HEK293T (cell line): Measurements from ENCODE around the gene ZFR2.
A peak's percentile ranks its signal among the peaks of the same experiment; 100 is the strongest.

Source experiments
- CTCF ChIA-PET: fragments of 350-600 bp; formaldehyde crosslinking; extraction: SDS; loops from one replicate; lab custom pipeline; 2021; ENCODE audit warnings: antibody characterized with exemption, inconsistent platforms; lab: Yijun Ruan, JAX
- POLR2A ChIA-PET: fragments of 350-600 bp; formaldehyde crosslinking; extraction: SDS; loops from one replicate; lab custom pipeline; 2020; ENCODE audit warnings: antibody characterized with exemption, inconsistent platforms; lab: Yijun Ruan, JAX
- DNase-seq: peaks from one replicate; pipeline ENCODE4 v3.0.0; 2012; ENCODE audit warnings: mixed read lengths; ENCODE audit errors: extremely low spot score
- ARNT ChIP-seq: fragments of 450-650 bp; IDR thresholded peaks from 2 replicates; pipeline ENCODE4 v1.6.1; 2017; ENCODE audit warnings: mild to moderate bottlenecking
- BHLHE40 ChIP-seq: fragments of 450-650 bp; IDR thresholded peaks from 2 replicates; pipeline ENCODE4 v1.6.1; 2016; ENCODE audit warnings: mild to moderate bottlenecking, moderate library complexity, borderline replicate concordance
- CTBP1 ChIP-seq: fragments of 450-650 bp; IDR thresholded peaks from 2 replicates; pipeline ENCODE4 v1.6.1; 2016; ENCODE audit warnings: borderline replicate concordance
- ELF4 ChIP-seq: fragments of 450-650 bp; IDR thresholded peaks from 2 replicates; pipeline ENCODE4 v1.6.1; 2017; ENCODE audit warnings: antibody characterized with exemption
- FOXA1 ChIP-seq: fragments of 450-650 bp; IDR thresholded peaks from 2 replicates; pipeline ENCODE4 v1.6.1; 2016; ENCODE audit warnings: mild to moderate bottlenecking
- FOXK2 ChIP-seq: fragments of 450-650 bp; IDR thresholded peaks from 2 replicates; pipeline ENCODE4 v1.6.1; 2016; ENCODE audit warnings: mild to moderate bottlenecking
- FOXM1 ChIP-seq: fragments of 450-650 bp; IDR thresholded peaks from 2 replicates; pipeline ENCODE4 v1.6.1; 2017; ENCODE audit warnings: mild to moderate bottlenecking, borderline replicate concordance
- HDGF ChIP-seq: fragments of 450-650 bp; IDR thresholded peaks from 2 replicates; pipeline ENCODE4 v1.6.1; 2017; ENCODE audit warnings: antibody characterized with exemption, borderline replicate concordance
- L3MBTL2 ChIP-seq: fragments of 450-650 bp; conservative IDR thresholded peaks from 2 replicates; pipeline ENCODE4 v1.6.1; 2016; ENCODE audit warnings: mild to moderate bottlenecking
- LEF1 ChIP-seq: fragments of 450-650 bp; IDR thresholded peaks from 2 replicates; pipeline ENCODE4 v1.6.1; 2017; ENCODE audit warnings: mild to moderate bottlenecking, borderline replicate concordance
- NFRKB ChIP-seq: fragments of 450-650 bp; IDR thresholded peaks from 2 replicates; pipeline ENCODE4 v1.6.1; 2016; ENCODE audit warnings: mild to moderate bottlenecking, moderate library complexity
- PKNOX1 ChIP-seq: fragments of 450-650 bp; IDR thresholded peaks from 2 replicates; pipeline ENCODE4 v1.6.1; 2016
- SP1 ChIP-seq: fragments of 450-650 bp; IDR thresholded peaks from 2 replicates; pipeline ENCODE4 v1.6.1; 2017
- SUZ12 ChIP-seq: fragments of 450-650 bp; IDR thresholded peaks from 2 replicates; pipeline ENCODE4 v1.6.1; 2016; ENCODE audit warnings: mild to moderate bottlenecking
- TARDBP ChIP-seq: fragments of 450-650 bp; IDR thresholded peaks from 2 replicates; pipeline ENCODE4 v1.6.1; 2016
- ZNF384 ChIP-seq: fragments of 450-650 bp; IDR thresholded peaks from 2 replicates; pipeline ENCODE4 v1.6.1; 2016

The ZFR2 gene

GRCh38 chr19:3860499-3860898 lies 8.3 kb downstream of the ZFR2 start:
- DNase-seq = no peak
- CTCF ChIA-PET = interaction anchor here (0.6 kb wide), 1 partner anchor 47 kb away, joined by 7 read pairs; no protein-coding TSS in a partner anchor
- POLR2A ChIA-PET = no interaction called here
- no peak for TF ChIP-seq NFRKB
- no peak for TF ChIP-seq FOXA1
- TF ChIP-seq LEF1 = no peak
- TF ChIP-seq ZNF384 = no peak
- no peak for TF ChIP-seq FOXK2
- no peak for TF ChIP-seq FOXM1
- no peak for TF ChIP-seq L3MBTL2
- no peak for TF ChIP-seq SUZ12
- no peak for TF ChIP-seq ARNT
- no peak for TF ChIP-seq SP1

GRCh38 chr19:3857449-3858003 lies 11.3 kb downstream of the ZFR2 start:
- ChIA-PET POLR2A (no interaction called here), CTCF (no interaction called here)
- DNase-seq = no peak
- TF ChIP-seq PKNOX1 (no peak), ZNF384 (no peak), NFRKB (no peak), ELF4 (no peak), LEF1 (no peak), SP1 (no peak), SUZ12 (no peak), CTBP1 (no peak), L3MBTL2 (no peak), FOXM1 (no peak), BHLHE40 (no peak), FOXK2 (no peak), FOXA1 (no peak), HDGF (no peak), TARDBP (no peak), ARNT (no peak)

- no peak for DNase-seq
- ChIA-PET POLR2A (no interaction called here), CTCF (no interaction called here)
- TF ChIP-seq FOXM1 = no peak
- no peak for TF ChIP-seq BHLHE40
- no peak for TF ChIP-seq SUZ12
- no peak for TF ChIP-seq NFRKB
- TF ChIP-seq ZNF384 = no peak
- no peak for TF ChIP-seq CTBP1
- no peak for TF ChIP-seq FOXK2
- no peak for TF ChIP-seq LEF1
- no peak for TF ChIP-seq HDGF
- no peak for TF ChIP-seq FOXA1
- no peak for TF ChIP-seq TARDBP
- no peak for TF ChIP-seq PKNOX1
- TF ChIP-seq L3MBTL2 = no peak
- no peak for TF ChIP-seq SP1
These were observed 13.5 kb downstream of the ZFR2 start for GRCh38 chr19:3855320-3855719.

- DNase-seq = peak; percentile 48
- CTCF ChIA-PET = interaction anchor here (0.7 kb wide), 2 partner anchors 11 to 167 kb away, joined by 3 read pairs; no protein-coding TSS in a partner anchor
- POLR2A ChIA-PET = interaction anchor here (1.1 kb wide), 1 partner anchor 118 kb away, joined by 4 read pairs; the partner anchor contains the start of gene DAPK3
- TF ChIP-seq TARDBP = no peak
- TF ChIP-seq SP1 = no peak
- TF ChIP-seq ZNF384 = no peak
- TF ChIP-seq ELF4 = no peak
- no peak for TF ChIP-seq L3MBTL2
- TF ChIP-seq FOXK2 = no peak
- no peak for TF ChIP-seq ARNT
- no peak for TF ChIP-seq LEF1
- no peak for TF ChIP-seq SUZ12
- no peak for TF ChIP-seq FOXA1
- TF ChIP-seq BHLHE40 = no peak
- TF ChIP-seq NFRKB = no peak
- TF ChIP-seq FOXM1 = no peak
- TF ChIP-seq PKNOX1 = no peak
- no peak for TF ChIP-seq CTBP1
- no peak for TF ChIP-seq HDGF
These were observed 16.1 kb downstream of the ZFR2 start for GRCh38 chr19:3852614-3853254.

GRCh38 chr19:3852177-3852511 lies 16.7 kb downstream of the ZFR2 start:
- no peak for DNase-seq
- TF ChIP-seq ZNF384 = no peak
- TF ChIP-seq ARNT = no peak
- TF ChIP-seq SUZ12 = no peak
- no peak for TF ChIP-seq FOXA1
- TF ChIP-seq PKNOX1 = no peak
- TF ChIP-seq ELF4 = no peak
- no peak for TF ChIP-seq L3MBTL2
- no peak for TF ChIP-seq CTBP1
- TF ChIP-seq SP1 = no peak
- TF ChIP-seq TARDBP = no peak
- no peak for TF ChIP-seq HDGF
- TF ChIP-seq FOXM1 = no peak
- TF ChIP-seq LEF1 = no peak
- TF ChIP-seq NFRKB = no peak
- no peak for TF ChIP-seq BHLHE40
- no peak for TF ChIP-seq FOXK2
- CTCF ChIA-PET = interaction anchor here (0.7 kb wide), 1 partner anchor 168 kb away, joined by 3 read pairs; no protein-coding TSS in a partner anchor
- POLR2A ChIA-PET = interaction anchor here (0.6 kb wide), 1 partner anchor 123 kb away, joined by 3 read pairs; no protein-coding TSS in a partner anchor
